K562 (cell line): ENCODE data around the gene PGP. TPM values are rescaled to one million over a fixed set of nuclear protein-coding genes. Genes with fewer than 3 reads are reported as not detected.

ENCODE experiments used
- ATAC-seq: fragments of 200-7000 bp; cut with Tn5 transposase; 3 replicates; pipeline ENCODE4 v1.9.1; 2020; ENCODE audit warnings: moderate library complexity
- BruUV-seq: library from RNA; stranded (reverse); fragments of 400-500 nt; replicated peaks from 2 replicates; lab custom pipeline; 2021; lab: Mats Ljungman, UMichigan
- CTCF ChIA-PET: fragments of 300-600 bp; formaldehyde crosslinking; extraction: SDS; loops from one replicate; lab custom pipeline; 2021; ENCODE audit warnings: low intra/inter-chr PET ratio; lab: Yijun Ruan, JAX
- POLR2A ChIA-PET: fragments of 300-600, 350-650 bp; sonication (Branson Sonifier 250); formaldehyde crosslinking; extraction: SDS; loops from one replicate; lab custom pipeline; 2021; ENCODE audit warnings: antibody characterized with exemption, inconsistent platforms; lab: Yijun Ruan, JAX
- DNase-seq, 4 experiments: peaks; one replicate each; pipeline versions ENCODE4 v3.0.0 to v3.0.0-alpha.2; 2011 to 2018; ENCODE audit warnings: low spot score in 3 of 4, mixed read lengths in 3 of 4; ENCODE audit errors: extremely low read depth in 1 of 4
- FAIRE-seq: peaks from 2 replicates; lab custom pipeline; 2011; peaks lifted over from hg19 to GRCh38; lab: Jason Lieb, UNC
- H2AFZ ChIP-seq: 2 replicates; pipeline ENCODE4 v1.6.0; 2011; ENCODE audit warnings: low read depth, low read length, control low read depth, inconsistent platforms
- H3K27ac ChIP-seq: fragments of 200-600 bp; 3 replicates; pipeline ENCODE4 v1.8.0; 2011; ENCODE audit warnings: low read depth, mild to moderate bottlenecking, control low read depth, inconsistent platforms, low read length, moderate library complexity, mixed read lengths; ENCODE audit errors: extremely low read depth
- H3K27me3 ChIP-seq, 2 experiments: fragments of 300-600 bp in 1 of 2; 2 replicates in 1 of 2; 3 replicates in 1 of 2; pipeline versions ENCODE4 v1.6.0 to v1.8.0; 2011; ENCODE audit warnings: inconsistent platforms in 2 of 2, low read length in 2 of 2, mild to moderate bottlenecking in 1 of 2, mixed read lengths in 1 of 2, moderate library complexity in 1 of 2; ENCODE audit not compliant: control insufficient read depth in 2 of 2, insufficient read depth in 2 of 2
- H3K36me3 ChIP-seq: fragments of 300-600 bp; 3 replicates; pipeline ENCODE4 v1.8.0; 2011; ENCODE audit warnings: mild to moderate bottlenecking, low read length, inconsistent platforms; ENCODE audit not compliant: control insufficient read depth, insufficient read depth
- H3K4me1 ChIP-seq, 2 experiments: fragments of 200-600 bp in 1 of 2; replicated peaks in 1 of 2; 2 replicates in 1 of 2; 3 replicates in 1 of 2; pipeline versions ENCODE4 v1.5.1 to v1.8.0; 2011; ENCODE audit warnings: inconsistent platforms in 2 of 2, low read length in 2 of 2, mild to moderate bottlenecking in 1 of 2, mixed read lengths in 1 of 2, moderate library complexity in 1 of 2; ENCODE audit not compliant: control insufficient read depth in 2 of 2, insufficient read depth in 2 of 2
- H3K4me2 ChIP-seq: 2 replicates; pipeline ENCODE4 v1.6.1; 2011; ENCODE audit warnings: low read length, control low read depth, inconsistent platforms, mixed read lengths; ENCODE audit not compliant: insufficient read depth
- H3K4me3 ChIP-seq: fragments of 200-600 bp; sonication (generic), shearing (Covaris generic); 2 replicates; pipeline ENCODE4 v1.5.1; 2016; ENCODE audit warnings: control low read depth, inconsistent platforms
- H3K79me2 ChIP-seq: fragments of 200-600 bp; 3 replicates; pipeline ENCODE4 v1.8.0; 2011; ENCODE audit warnings: low read length, inconsistent platforms; ENCODE audit not compliant: control insufficient read depth, insufficient read depth
- H3K9ac ChIP-seq, 2 experiments: 2 replicates each; pipeline versions ENCODE4 v1.6.0 to v1.6.1; 2011; ENCODE audit warnings: low read depth in 2 of 2, low read length in 2 of 2, control low read depth in 1 of 2, inconsistent platforms in 1 of 2, mild to moderate bottlenecking in 1 of 2, mixed read lengths in 1 of 2; ENCODE audit not compliant: insufficient read depth in 1 of 2
- H3K9me1 ChIP-seq: one replicate; pipeline ENCODE4 v1.6.0; 2011; ENCODE audit warnings: inconsistent platforms, mild to moderate bottlenecking, low read length, moderate library complexity; ENCODE audit not compliant: control insufficient read depth, insufficient read depth
- H3K9me3 ChIP-seq: replicated peaks from 2 replicates; pipeline ENCODE4 v1.5.1; 2011; ENCODE audit warnings: low read depth, low read length, inconsistent platforms; ENCODE audit not compliant: control insufficient read depth, insufficient read depth
- H4K20me1 ChIP-seq: replicated peaks from 2 replicates; pipeline ENCODE4 v1.6.1; 2011; ENCODE audit warnings: low read length, inconsistent platforms, mixed read lengths; ENCODE audit not compliant: control insufficient read depth, insufficient read depth
- EWSR1 ChIP-seq: fragments of 450-650 bp; IDR thresholded peaks from 2 replicates; pipeline ENCODE4 v1.6.1; 2018; ENCODE audit warnings: borderline replicate concordance, mild to moderate bottlenecking, low read depth, moderate library complexity; ENCODE audit not compliant: partially characterized antibody
- FOXK1 ChIP-seq: sonication (generic); formaldehyde crosslinking; IDR thresholded peaks from 2 replicates; pipeline ENCODE4 v1.8.0; 2022; ENCODE audit warnings: missing genetic modification reagents, mild to moderate bottlenecking, borderline replicate concordance
- RBFOX2 ChIP-seq: fragments of 200-400 bp; formaldehyde crosslinking; IDR thresholded peaks from 2 replicates; pipeline ENCODE4 v1.6.1; 2017; ENCODE audit warnings: low read depth, mild to moderate bottlenecking, low read length, moderate library complexity
- RBM14 ChIP-seq: fragments of 200-400 bp; formaldehyde crosslinking; IDR thresholded peaks from 2 replicates; pipeline ENCODE4 v1.6.1; 2018; ENCODE audit warnings: low read depth, mild to moderate bottlenecking, low read length, moderate library complexity, borderline replicate concordance; ENCODE audit not compliant: insufficient read depth
- ZBTB33 ChIP-seq: sonication (generic); formaldehyde crosslinking; IDR thresholded peaks from 2 replicates; pipeline ENCODE4 v1.8.1; 2023; ENCODE audit warnings: mild to moderate bottlenecking, missing genetic modification reagents
- ZBTB7A ChIP-seq: IDR thresholded peaks from 2 replicates; pipeline ENCODE4 v1.6.1; 2011; ENCODE audit warnings: low read depth, mild to moderate bottlenecking, low read length, moderate library complexity, borderline replicate concordance; ENCODE audit not compliant: control insufficient read depth
- ZKSCAN1 ChIP-seq: fragments of 150-350 bp; IDR thresholded peaks from 2 replicates; pipeline ENCODE4 v1.6.1; 2016; ENCODE audit warnings: low read depth, low read length
- WGBS: fragments of 100-300 bp; shearing (Covaris generic); methylation state at CpG from one replicate; pipeline ENCODE4 v1.1.6; 2016; ENCODE audit warnings: low coverage, mixed read lengths; ENCODE audit not compliant: insufficient coverage; ENCODE audit errors: missing lambda C conversion rate; 5-methylcytosine and 5-hydroxymethylcytosine counted together
- in situ Hi-C: fragments of 300-500 bp; cut with MboI; formaldehyde crosslinking; loops from 4 replicates; pipeline ENCODE4 v1.15.0; 2018; ENCODE audit warnings: inconsistent platforms, mixed read lengths
- intact Hi-C: fragments of 100-400 bp; cut with micrococcal nuclease; formaldehyde crosslinking; loops from 2 replicates; pipeline ENCODE4 v1.14.2; 2022
- polyA plus RNA-seq, 8 experiments: library from polyadenylated mRNA; depleted of rRNA in 4 of 8; stranded (reverse) in 5 of 8; unstranded in 3 of 8; fragments of >200 nt; fragmentation: Nextera tagmentation in 2 of 8; fragmentation: Illumina TruSeq in 1 of 8; extraction: Ambion mirVana in 2 of 8; extraction: Trizol in 1 of 8; gene quantifications; 2 replicates each; pipeline versions ENCODE4 v1.2.1 to v1.2.3, GENCODE V29; 2011 to 2014; ENCODE audit warnings: inconsistent platforms in 1 of 8, missing spikeins in 1 of 8
- total RNA-seq, 7 experiments: library from RNA; depleted of rRNA in 6 of 7; stranded (reverse); fragments of >200 nt in 6 of 7; fragmentation: Illumina TruSeq in 2 of 7; extraction: Trizol in 2 of 7; gene quantifications; 2 replicates each; pipeline versions ENCODE4 v1.2.1 to v1.2.3, GENCODE V29; 2011 to 2021; ENCODE audit warnings: low replicate concordance in 1 of 7

Gene PGP
- total and polyA plus RNA-seq, 9 of the 15 experiments (the other 6 are each of a cell fraction or from before 2014, with no cell fraction given): 1.1 to 57.6 (median 19.6) TPM

GRCh38 chr16:2186505-2186904 lies 28.1 kb downstream of the PGP start:
- BruUV-seq: no TSS peak
- no peak for FAIRE-seq
- intact Hi-C loops: no loop called here
- Histone ChIP-seq H3K36me3 (no peaks in the 10 kb centered on the region), H3K79me2 (no peaks in the 10 kb centered on the region), H3K9me3 (no peaks in the 10 kb centered on the region), H3K4me2 (no peak overlapping the region), H3K9ac (peak overlapping the region in 1 of 2 experiments; percentile 89; a peak in 2 of 4 replicates), H4K20me1 (no peaks in the 10 kb centered on the region), H3K9me1 (no peaks in the 10 kb centered on the region), H3K27me3 (no peaks in the 10 kb centered on the region), H3K27ac (no peak overlapping the region), H2AFZ (no peak overlapping the region), H3K4me1 (peaks cover 2 to 87% of the 10 kb centered on the region in 2 experiments; a peak in 3 of 5 replicates), H3K4me3 (no peak overlapping the region; the same call in 1 of the 2 replicates)
- DNase-seq: no peak
- POLR2A ChIA-PET: no interaction called here
- 72% methylated on average over 14 of the region's 20 CpGs for WGBS
- CTCF ChIA-PET: no interaction called here
- TF ChIP-seq RBFOX2 (0 out of 2 replicates have a peak, but pooled peaks have one; percentile 12), FOXK1 (CRISPR knock-in tag) (no peak), ZBTB7A (peak; percentile 12; the same call in 1 of the 2 replicates)
- ATAC-seq: no peak
- in situ Hi-C loops: no loop called here

- in situ Hi-C loops: no loop called here
- H3K27ac ChIP-seq: no peak overlapping the region
- H3K4me1 ChIP-seq: peaks cover 2 to 87% of the 10 kb centered on the region in 2 experiments; a peak in 3 of 5 replicates
- no peaks in the 10 kb centered on the region for H4K20me1 ChIP-seq
- DNase-seq (no peak), FAIRE-seq (no peak), ATAC-seq (no peak)
- BruUV-seq: no TSS peak
- ChIA-PET CTCF (no interaction called here), POLR2A (no interaction called here)
- H3K4me3 ChIP-seq: no peak overlapping the region
- H3K4me2 ChIP-seq: no peak overlapping the region
- no peak overlapping the region for H2AFZ ChIP-seq
- H3K9ac ChIP-seq: peak overlapping the region in 1 of 2 experiments; percentile 89; a peak in 1 of 4 replicates
- H3K9me3 ChIP-seq: no peaks in the 10 kb centered on the region
- WGBS: 69% methylated on average over 13 of the region's 13 CpGs
- no peaks in the 10 kb centered on the region for H3K36me3 ChIP-seq
- no peak for TF ChIP-seq EWSR1
- no peak for TF ChIP-seq ZKSCAN1
- TF ChIP-seq ZBTB33 (CRISPR knock-in tag): peak; percentile 43; the same call in 1 of the 2 replicates
- no peak for TF ChIP-seq RBM14
- TF ChIP-seq, all 486 proteins: peak for 1
- Histone ChIP-seq H3K9me1 (no peaks in the 10 kb centered on the region), H3K79me2 (no peaks in the 10 kb centered on the region), H3K27me3 (no peaks in the 10 kb centered on the region)
- intact Hi-C loops: no loop called here
These were observed 28.6 kb downstream of the PGP start for GRCh38 chr16:2186064-2186463.
